Sigmoid colon (tissue), 4 donors: ENCODE data around the gene BPIFB2.

ENCODE experiments used
- CTCF ChIP-seq, 4 experiments: fragments of 450-650 bp in 3 of 4; fragments of 200-600 bp in 1 of 4; IDR thresholded peaks; one replicate each; pipeline ENCODE4 v1.5.1; 2016 to 2019; ENCODE audit warnings: antibody characterized with exemption in 4 of 4, mild to moderate bottlenecking in 3 of 4, moderate library complexity in 2 of 4
- EP300 ChIP-seq, 4 donors: sonication (generic); formaldehyde crosslinking; IDR thresholded peaks; one replicate each; pipeline ENCODE4 v1.6.1; 2017; ENCODE audit warnings: antibody characterized with exemption in 4 of 4
- POLR2A ChIP-seq, 2 donors: fragments of 450-650 bp; IDR thresholded peaks; one replicate each; pipeline ENCODE4 v1.6.1; 2016; ENCODE audit warnings: antibody characterized with exemption in 2 of 2, mild to moderate bottlenecking in 2 of 2, moderate library complexity in 2 of 2
- POLR2AphosphoS5 ChIP-seq, 4 donors: sonication (generic); formaldehyde crosslinking; IDR thresholded peaks; one replicate each; pipeline ENCODE4 v1.6.1; 2017; ENCODE audit warnings: antibody characterized with exemption in 4 of 4

- TF ChIP-seq CTCF (IDR thresholded peaks at IDR 0.05) (no peak), EP300 (IDR thresholded peaks at IDR 0.05) (no peak), POLR2A (IDR thresholded peaks at IDR 0.05) (no peak), POLR2AphosphoS5 (IDR thresholded peaks at IDR 0.05) (no peak)
Observed at GRCh38 chr20:33062105-33062824, 54.8 kb downstream of the BPIFB2 start.
